Neural progenitor cell (in vitro differentiated cells): Measurements from ENCODE around the gene THSD4. TPM values are rescaled to one million over a fixed set of nuclear protein-coding genes. Genes with fewer than 3 reads are reported as not detected.
A peak's percentile ranks its signal among the peaks of the same experiment; 100 is the strongest.
"Not testable (repeated sequence)": the region's sequence is repeated elsewhere in the genome, so short reads cannot be mapped to it uniquely, and the experiment has no call there.

ENCODE experiments used
- DNase-seq: peaks from one replicate; pipeline ENCODE4 v3.0.0-alpha.2; 2016; ENCODE audit warnings: low spot score
- H2AFZ ChIP-seq: fragments of 200-600 bp; sonication (generic); replicated peaks from 2 replicates; pipeline ENCODE4 v1.6.1; 2016; ENCODE audit warnings: antibody characterized with exemption
- H3F3A ChIP-seq: fragments of 200-600 bp; sonication (generic); 2 replicates; pipeline ENCODE4 v1.6.1; 2016; ENCODE audit warnings: antibody characterized with exemption, low read depth
- H3K27ac ChIP-seq: fragments of 200-600 bp; sonication (generic); 2 replicates; pipeline ENCODE4 v1.5.1; 2016; ENCODE audit warnings: mild to moderate bottlenecking
- H3K27me3 ChIP-seq: fragments of 200-600 bp; sonication (generic); 2 replicates; pipeline ENCODE4 v1.6.1; 2016; ENCODE audit warnings: mild to moderate bottlenecking, moderate library complexity
- H3K36me3 ChIP-seq: fragments of 200-600 bp; sonication (generic); 2 replicates; pipeline ENCODE4 v1.5.1; 2016
- H3K4me1 ChIP-seq: fragments of 200-600 bp; sonication (generic); 2 replicates; pipeline ENCODE4 v1.6.1; 2016; ENCODE audit warnings: mixed run types
- H3K4me2 ChIP-seq: fragments of 200-600 bp; sonication (generic); 2 replicates; pipeline ENCODE4 v1.6.1; 2016
- H3K4me3 ChIP-seq: fragments of 200-600 bp; sonication (generic); 2 replicates; pipeline ENCODE4 v1.5.1; 2016
- H3K79me2 ChIP-seq: fragments of 200-600 bp; sonication (generic); 2 replicates; pipeline ENCODE4 v1.6.1; 2016; ENCODE audit warnings: low read depth
- H3K9ac ChIP-seq: fragments of 200-600 bp; sonication (generic); 2 replicates; pipeline ENCODE4 v1.6.1; 2016
- H3K9me3 ChIP-seq: fragments of 200-600 bp; sonication (generic); 2 replicates; pipeline ENCODE4 v1.5.1; 2016; ENCODE audit warnings: low read depth
- H4K20me1 ChIP-seq: fragments of 200-600 bp; sonication (generic); 2 replicates; pipeline ENCODE4 v1.6.1; 2016; ENCODE audit warnings: low read depth
- H3K27ac Mint-ChIP-seq: 3 replicates; pipeline ENCODE4 v1.8.0; 2021; ENCODE audit warnings: mixed read lengths
- H3K27me3 Mint-ChIP-seq: 2 replicates; pipeline ENCODE4 v1.8.0; 2022; ENCODE audit warnings: low read depth, mild to moderate bottlenecking, inconsistent platforms, moderate library complexity, mixed read lengths; ENCODE audit not compliant: insufficient read depth
- H3K36me3 Mint-ChIP-seq: 3 replicates; pipeline ENCODE4 v1.8.0; 2021; ENCODE audit warnings: mixed read lengths
- H3K4me1 Mint-ChIP-seq: 3 replicates; pipeline ENCODE4 v1.8.0; 2021; ENCODE audit warnings: mixed read lengths
- H3K4me3 Mint-ChIP-seq: 3 replicates; pipeline ENCODE4 v1.8.0; 2021; ENCODE audit warnings: mild to moderate bottlenecking, moderate library complexity, mixed read lengths
- H3K9me3 Mint-ChIP-seq: 3 replicates; pipeline ENCODE4 v1.8.0; 2020; ENCODE audit warnings: mixed read lengths
- CTCF ChIP-seq: fragments of 200-600 bp; sonication (generic); IDR thresholded peaks from 2 replicates; pipeline ENCODE4 v1.5.1; 2017; ENCODE audit warnings: antibody characterized with exemption, mild to moderate bottlenecking
- EZH2 ChIP-seq: fragments of 200-600 bp; sonication (generic); IDR thresholded peaks from 2 replicates; pipeline ENCODE4 v1.6.1; 2017; ENCODE audit warnings: antibody characterized with exemption, mild to moderate bottlenecking, moderate library complexity
- EZH2phosphoT487 ChIP-seq: fragments of 200-600 bp; sonication (generic); IDR thresholded peaks from 2 replicates; pipeline ENCODE4 v1.6.1; 2017; ENCODE audit warnings: antibody characterized with exemption
- total RNA-seq: library from RNA; depleted of rRNA; stranded (reverse); fragments of >200 nt; gene quantifications from 2 replicates; pipeline ENCODE4 v1.2.3, GENCODE V29; 2015; ENCODE audit warnings: low replicate concordance

The THSD4 gene
- total RNA-seq, 1 donor from 2014 or later: 2.4 TPM

GRCh38 chr15:71203586-71204474 is 88.6 kb downstream of the THSD4 start:
- Histone ChIP-seq H3K9ac (no peak overlapping the region), H3K4me3 (no peak overlapping the region), H3F3A (no peaks in the 10 kb centered on the region), H3K27me3 (peaks cover 3% of the 10 kb centered on the region), H3K27ac (no peak overlapping the region), H3K4me1 (peaks cover 12% of the 10 kb centered on the region), H4K20me1 (no peaks in the 10 kb centered on the region), H3K9me3 (no peaks in the 10 kb centered on the region), H2AFZ (peak overlapping the region; percentile 37), H3K4me2 (peak overlapping the region; percentile 31), H3K79me2 (no peaks in the 10 kb centered on the region), H3K36me3 (no peaks in the 10 kb centered on the region)
- Mint-ChIP-seq H3K36me3 (no peaks in the 10 kb centered on the region), H3K27me3 (peaks cover 16% of the 10 kb centered on the region), H3K27ac (no peak overlapping the region), H3K4me3 (no peak overlapping the region), H3K4me1 (peaks cover 24% of the 10 kb centered on the region), H3K9me3 (no peaks in the 10 kb centered on the region)
- TF ChIP-seq EZH2phosphoT487: no peak
- TF ChIP-seq CTCF: no peak
- TF ChIP-seq EZH2: no peak
- peak; percentile 43 for DNase-seq

- peaks cover 16% of the 10 kb centered on the region for H3K4me1 ChIP-seq
- no peaks in the 10 kb centered on the region for H3K79me2 ChIP-seq
- no peaks in the 10 kb centered on the region for H3F3A ChIP-seq
- peaks cover 3% of the 10 kb centered on the region for H3K27me3 ChIP-seq
- H3K27ac Mint-ChIP-seq: no peak overlapping the region
- H3K36me3 ChIP-seq: no peaks in the 10 kb centered on the region
- H2AFZ ChIP-seq: no peak overlapping the region
- no peaks in the 10 kb centered on the region for H3K36me3 Mint-ChIP-seq
- H3K9ac ChIP-seq: no peak overlapping the region
- TF ChIP-seq EZH2phosphoT487 (no peak), CTCF (no peak), EZH2 (no peak)
- no peaks in the 10 kb centered on the region for H3K9me3 Mint-ChIP-seq
- H3K4me3 ChIP-seq: no peak overlapping the region
- H3K4me1 Mint-ChIP-seq: peaks cover 30% of the 10 kb centered on the region
- no peak for DNase-seq
- peaks cover 8% of the 10 kb centered on the region for H3K27me3 Mint-ChIP-seq
- no peaks in the 10 kb centered on the region for H3K9me3 ChIP-seq
- H3K4me3 Mint-ChIP-seq: no peak overlapping the region
- no peak overlapping the region for H3K4me2 ChIP-seq
- H3K27ac ChIP-seq: no peak overlapping the region
- no peaks in the 10 kb centered on the region for H4K20me1 ChIP-seq
Measured at GRCh38 chr15:71207141-71207540, 91.9 kb downstream of the THSD4 start.

GRCh38 chr15:71212146-71212545 is 96.9 kb downstream of the THSD4 start:
- no peak overlapping the region for H3K9ac ChIP-seq
- H3K79me2 ChIP-seq: no peaks in the 10 kb centered on the region
- no peak overlapping the region for H3K4me3 ChIP-seq
- no peaks in the 10 kb centered on the region for H3F3A ChIP-seq
- H2AFZ ChIP-seq: no peak overlapping the region
- H4K20me1 ChIP-seq: no peaks in the 10 kb centered on the region
- no peaks in the 10 kb centered on the region for H3K9me3 ChIP-seq
- peaks cover 8% of the 10 kb centered on the region for H3K4me1 ChIP-seq
- no peak overlapping the region for H3K4me2 ChIP-seq
- Mint-ChIP-seq H3K9me3 (peaks cover 4% of the 10 kb centered on the region), H3K27ac (no peak overlapping the region), H3K4me3 (no peak overlapping the region), H3K4me1 (peaks cover 15% of the 10 kb centered on the region), H3K27me3 (no peaks in the 10 kb centered on the region), H3K36me3 (peaks cover 4% of the 10 kb centered on the region)
- no peaks in the 10 kb centered on the region for H3K36me3 ChIP-seq
- TF ChIP-seq EZH2 (no peak), CTCF (no peak), EZH2phosphoT487 (no peak)
- H3K27me3 ChIP-seq: no peaks in the 10 kb centered on the region
- no peak for DNase-seq
- H3K27ac ChIP-seq: no peak overlapping the region

- not testable (repeated sequence) for H3K27ac Mint-ChIP-seq, H2AFZ ChIP-seq, H3K36me3 ChIP-seq, H3K79me2 ChIP-seq, H3K4me2 ChIP-seq, H4K20me1 ChIP-seq, H3K4me3 ChIP-seq, H3K4me1 ChIP-seq, H3K36me3 Mint-ChIP-seq, H3K27me3 ChIP-seq, H3K27me3 Mint-ChIP-seq, H3K9me3 ChIP-seq, H3F3A ChIP-seq, H3K4me1 Mint-ChIP-seq, H3K9ac ChIP-seq, DNase-seq, H3K27ac ChIP-seq, H3K9me3 Mint-ChIP-seq, H3K4me3 Mint-ChIP-seq
Measured at GRCh38 chr15:71213943-71214342, 98.7 kb downstream of the THSD4 start.
